IMR-90 (cell line): ENCODE measurements around the gene FMC1. TPM values are rescaled to one million over a fixed set of nuclear protein-coding genes. Genes with fewer than 3 reads are reported as not detected.

Experiments used
- ATAC-seq: fragments of 200-7000 bp; cut with Tn5 transposase; 2 replicates; pipeline ENCODE4 v1.9.1; 2020; ENCODE audit warnings: low read depth, mild to moderate bottlenecking, moderate library complexity
- BruUV-seq: library from RNA; stranded (reverse); fragments of 400-500 nt; replicated peaks from 2 replicates; lab custom pipeline; 2021; lab: Mats Ljungman, UMichigan
- CTCF ChIA-PET: fragments of 300-600 bp; formaldehyde crosslinking; extraction: SDS; loops from one replicate; lab custom pipeline; 2021; ENCODE audit warnings: antibody characterized with exemption; lab: Yijun Ruan, JAX
- POLR2A ChIA-PET: fragments of 300-600 bp; sonication (Branson Sonifier 250); formaldehyde crosslinking; loops from one replicate; lab custom pipeline; 2022; ENCODE audit warnings: antibody characterized with exemption; ENCODE audit not compliant: unreplicated experiment; lab: Charles Lee
- DNase-seq: peaks from one replicate; pipeline ENCODE4 v3.0.0; 2013
- H2AFZ ChIP-seq: replicated peaks from 2 replicates; pipeline ENCODE3; 2013; ENCODE audit warnings: low read length, mild to moderate bottlenecking; ENCODE audit not compliant: poor library complexity
- H2AK5ac ChIP-seq: 2 replicates; pipeline ENCODE4 v1.6.1; 2013; ENCODE audit warnings: low read depth, low read length, inconsistent platforms
- H2AK9ac ChIP-seq: replicated peaks from 2 replicates; pipeline ENCODE3; 2013; ENCODE audit warnings: mild to moderate bottlenecking, low read depth, low read length, moderate library complexity; ENCODE audit not compliant: poor library complexity
- H2BK120ac ChIP-seq: 2 replicates; pipeline ENCODE4 v1.6.1; 2013; ENCODE audit warnings: low read depth, low read length, inconsistent platforms
- H2BK15ac ChIP-seq: 3 replicates; pipeline ENCODE4 v1.6.1; 2013; ENCODE audit warnings: low read depth, low read length, inconsistent platforms
- H2BK20ac ChIP-seq: 2 replicates; pipeline ENCODE4 v1.6.1; 2013; ENCODE audit warnings: low read depth, mild to moderate bottlenecking, inconsistent platforms, low read length, moderate library complexity
- H2BK5ac ChIP-seq: 2 replicates; pipeline ENCODE4 v1.6.1; 2013; ENCODE audit warnings: mild to moderate bottlenecking, low read depth, low read length, inconsistent platforms; ENCODE audit not compliant: poor library complexity, severe bottlenecking
- H3K14ac ChIP-seq: replicated peaks from 2 replicates; pipeline ENCODE4 v1.6.1; 2013; ENCODE audit warnings: low read depth, low read length, inconsistent platforms
- H3K18ac ChIP-seq: 2 replicates; pipeline ENCODE4 v1.6.1; 2013; ENCODE audit warnings: low read depth, low read length, control low read depth
- H3K23ac ChIP-seq: 2 replicates; pipeline ENCODE4 v1.6.1; 2013; ENCODE audit warnings: low read depth, low read length, inconsistent platforms
- H3K27ac ChIP-seq: 2 replicates; pipeline ENCODE4 v1.5.1; 2013; ENCODE audit warnings: mild to moderate bottlenecking, control low read depth, low read length; ENCODE audit not compliant: insufficient read depth
- H3K27me3 ChIP-seq: 2 replicates; pipeline ENCODE4 v1.6.1; 2013; ENCODE audit warnings: low read length; ENCODE audit not compliant: control insufficient read depth, insufficient read depth
- H3K36me3 ChIP-seq: 2 replicates; pipeline ENCODE4 v1.6.1; 2013; ENCODE audit warnings: low read length, mixed read lengths; ENCODE audit not compliant: control insufficient read depth, insufficient read depth
- H3K4ac ChIP-seq: 2 replicates; pipeline ENCODE4 v1.6.1; 2013; ENCODE audit warnings: low read depth, low read length, inconsistent platforms
- H3K4me1 ChIP-seq: 2 replicates; pipeline ENCODE4 v1.6.1; 2013; ENCODE audit warnings: low read length, mixed read lengths; ENCODE audit not compliant: control insufficient read depth, insufficient read depth
- H3K4me2 ChIP-seq: 2 replicates; pipeline ENCODE4 v1.6.1; 2013; ENCODE audit warnings: low read depth, mild to moderate bottlenecking, control low read depth, low read length, moderate library complexity
- H3K4me3 ChIP-seq: 2 replicates; pipeline ENCODE4 v1.5.1; 2013; ENCODE audit warnings: low read depth, mild to moderate bottlenecking, control low read depth, low read length, moderate library complexity; ENCODE audit not compliant: insufficient read depth
- H3K56ac ChIP-seq: 2 replicates; pipeline ENCODE4 v1.6.1; 2013; ENCODE audit warnings: low read length, inconsistent platforms; ENCODE audit not compliant: insufficient read depth; ENCODE audit errors: extremely low read depth
- H3K79me1 ChIP-seq, 2 experiments: 2 replicates each; pipeline ENCODE4 v1.6.1; 2013; ENCODE audit warnings: low read length in 2 of 2, inconsistent platforms in 1 of 2, low read depth in 1 of 2
- H3K9ac ChIP-seq: 2 replicates; pipeline ENCODE4 v1.6.1; 2013; ENCODE audit warnings: low read depth, low read length, control low read depth
- H3K9me1 ChIP-seq: 2 replicates; pipeline ENCODE4 v1.6.1; 2013; ENCODE audit warnings: low read length, inconsistent platforms; ENCODE audit not compliant: insufficient read depth
- H3K9me3 ChIP-seq: 2 replicates; pipeline ENCODE4 v1.6.1; 2013; ENCODE audit warnings: low read length; ENCODE audit not compliant: control insufficient read depth, insufficient read depth
- H4K20me1 ChIP-seq: 2 replicates; pipeline ENCODE4 v1.6.1; 2013; ENCODE audit warnings: low read length, inconsistent platforms; ENCODE audit not compliant: insufficient read depth
- H4K5ac ChIP-seq: 2 replicates; pipeline ENCODE4 v1.6.1; 2013; ENCODE audit warnings: mild to moderate bottlenecking, low read depth, low read length, control low read depth
- H4K8ac ChIP-seq, 2 experiments: 2 replicates each; pipeline ENCODE4 v1.6.1; 2013; ENCODE audit warnings: low read depth in 2 of 2, low read length in 2 of 2, control low read depth in 1 of 2, inconsistent platforms in 1 of 2
- H4K91ac ChIP-seq: 2 replicates; pipeline ENCODE4 v1.6.1; 2013; ENCODE audit warnings: low read depth, low read length, inconsistent platforms; ENCODE audit not compliant: insufficient read depth
- BHLHE40 ChIP-seq: fragments of 150-350 bp; IDR thresholded peaks from 2 replicates; pipeline ENCODE4 v1.6.1; 2016; ENCODE audit warnings: mild to moderate bottlenecking, low read depth, low read length
- CTCF ChIP-seq: conservative IDR thresholded peaks from 2 replicates; pipeline ENCODE4 v1.5.1; 2012; ENCODE audit warnings: mild to moderate bottlenecking, low read depth, low read length, improper control_type of control experiment
- NFE2L2 ChIP-seq: fragments of 150-350 bp; IDR thresholded peaks from 2 replicates; pipeline ENCODE4 v1.6.1; 2016; ENCODE audit warnings: low read depth, mild to moderate bottlenecking, low read length
- RAD21 ChIP-seq: IDR thresholded peaks from 2 replicates; pipeline ENCODE4 v1.6.1; 2012; ENCODE audit warnings: low read length, improper control_type of control experiment
- RFX5 ChIP-seq: IDR thresholded peaks from 2 replicates; pipeline ENCODE4 v1.8.0; 2012; ENCODE audit warnings: low read depth, mild to moderate bottlenecking, low read length, moderate library complexity
- WGBS, 2 experiments: methylation state at CpG; one replicate each; pipeline versions ENCODE4 v1.1.5 to v1.1.7; 2013; ENCODE audit warnings: missing lambda C conversion rate in 2 of 2; ENCODE audit not compliant: insufficient read length in 1 of 2; ENCODE audit errors: extremely low coverage in 2 of 2; 5-methylcytosine and 5-hydroxymethylcytosine counted together
- dilution Hi-C: fragments of 300-500 bp; cut with HindIII; formaldehyde crosslinking; loops from one replicate; pipeline ENCODE4 v1.14.3; 2018; ENCODE audit warnings: low sequenced_read_pairs; ENCODE audit not compliant: unreplicated experiment
- in situ Hi-C: fragments of 300-500 bp; cut with MboI; formaldehyde crosslinking; loops from 3 replicates; pipeline ENCODE4 v1.14.3; 2019; ENCODE audit warnings: low sequenced_read_pairs, inconsistent platforms, mixed read lengths
- intact Hi-C: fragments of 100-400 bp; cut with micrococcal nuclease; formaldehyde crosslinking; loops from 2 replicates; pipeline ENCODE4 v1.10.0; 2022
- polyA plus RNA-seq, 3 experiments: library from polyadenylated mRNA; depleted of rRNA; stranded (reverse); fragments of >200 nt; gene quantifications; 2 replicates each; pipeline ENCODE4 v1.2.3, GENCODE V29; 2012; ENCODE audit warnings: low replicate concordance in 1 of 3
- total RNA-seq: library from RNA; depleted of rRNA; stranded (reverse); fragments of >200 nt; gene quantifications from 2 replicates; pipeline ENCODE4 v1.2.3, GENCODE V29; 2012

The FMC1 gene
- total and polyA plus RNA-seq, 2 of the 4 experiments (the other 2 are of a cell fraction): 6.1 to 11.9 TPM

DNA sequence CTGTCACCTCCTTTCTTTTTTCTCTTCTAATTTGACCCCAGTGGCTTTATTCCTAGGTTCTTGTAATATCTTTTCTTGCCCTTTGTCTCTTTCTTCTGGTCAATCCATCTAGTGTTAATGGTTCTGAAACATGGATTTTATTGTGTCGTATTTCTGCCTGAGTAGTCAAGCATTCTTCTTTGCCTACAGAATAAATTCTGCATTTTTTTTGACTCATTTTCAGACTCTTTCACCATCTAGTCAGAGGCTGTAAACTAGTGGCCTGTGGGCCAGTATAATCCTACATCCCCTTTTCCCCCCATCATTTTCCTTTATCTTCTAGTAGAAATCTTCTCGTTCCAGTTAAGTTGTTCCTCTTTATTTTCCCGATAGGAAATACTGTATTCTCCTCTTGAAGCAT is 48.0 kb downstream of the FMC1 start:
- Histone ChIP-seq H2AK9ac (no peak overlapping the region), H3K9ac (no peak overlapping the region), H3K18ac (no peak overlapping the region), H4K91ac (no peak overlapping the region), H3K9me3 (no peaks in the 10 kb centered on the region), H3K27ac (no peak overlapping the region), H3K27me3 (no peaks in the 10 kb centered on the region), H3K4me2 (no peak overlapping the region), H2BK20ac (no peak overlapping the region), H3K4me3 (no peak overlapping the region), H3K4me1 (0 out of 2 replicates have a peak, but pooled peaks cover 2% of the 10 kb centered on the region), H4K5ac (no peak overlapping the region), H3K56ac (no peak overlapping the region), H3K23ac (no peak overlapping the region), H2BK120ac (no peak overlapping the region), H3K9me1 (peaks cover 9% of the 10 kb centered on the region; the same call in 1 of the 2 replicates), H4K8ac (no peak overlapping the region), H3K36me3 (peaks cover 21% of the 10 kb centered on the region), H2BK15ac (no peak overlapping the region), H3K79me1 (peaks cover 26 to 46% of the 10 kb centered on the region in 2 experiments), H3K4ac (no peak overlapping the region), H4K20me1 (peaks cover 24% of the 10 kb centered on the region), H2AFZ (no peak overlapping the region), H3K14ac (no peak overlapping the region), H2AK5ac (no peak overlapping the region), H2BK5ac (no peak overlapping the region)
- ChIA-PET CTCF (no interaction called here), POLR2A (no interaction called here)
- in situ Hi-C loops: no loop called here
- WGBS, 2 experiments: no CpG with 5 or more reads among the region's 3 CpGs
- dilution Hi-C loops: no loop called here
- ATAC-seq: no peak
- intact Hi-C loops: no loop called here
- no TSS peak for BruUV-seq
- DNase-seq: no peak
- TF ChIP-seq NFE2L2 (no peak), RFX5 (no peak), BHLHE40 (no peak), CTCF (no peak), RAD21 (no peak)
